ENCODE measurements around the gene RFTN1.

- TF ChIP-seq POLR2A (IDR thresholded peaks at IDR 0.05; ENCODE audit: low read length) (no peak), GATA1 (IDR thresholded peaks at IDR 0.05; ENCODE audit: low read depth, low read length) (no peak)
These were observed 240.9 kb downstream of the RFTN1 start for GRCh38 chr3:16272588-16272987.
